ENCODE data around the gene MXRA8.

Gene MXRA8

GRCh38 chr1:1343811-1344421, 14.4 kb downstream of the MXRA8 start:
- Mint-ChIP-seq H3K4me1 (peaks cover 14% of the 10 kb centered on the region), H3K27ac (no peak overlapping the region), H3K4me3 (no peak overlapping the region), H3K36me3 (ENCODE audit: low read depth) (peaks cover 13% of the 10 kb centered on the region), H3K9me3 (no peaks in the 10 kb centered on the region), H3K27me3 (no peaks in the 10 kb centered on the region)
- ATAC-seq = no peak
- no peak for DNase-seq

DNA sequence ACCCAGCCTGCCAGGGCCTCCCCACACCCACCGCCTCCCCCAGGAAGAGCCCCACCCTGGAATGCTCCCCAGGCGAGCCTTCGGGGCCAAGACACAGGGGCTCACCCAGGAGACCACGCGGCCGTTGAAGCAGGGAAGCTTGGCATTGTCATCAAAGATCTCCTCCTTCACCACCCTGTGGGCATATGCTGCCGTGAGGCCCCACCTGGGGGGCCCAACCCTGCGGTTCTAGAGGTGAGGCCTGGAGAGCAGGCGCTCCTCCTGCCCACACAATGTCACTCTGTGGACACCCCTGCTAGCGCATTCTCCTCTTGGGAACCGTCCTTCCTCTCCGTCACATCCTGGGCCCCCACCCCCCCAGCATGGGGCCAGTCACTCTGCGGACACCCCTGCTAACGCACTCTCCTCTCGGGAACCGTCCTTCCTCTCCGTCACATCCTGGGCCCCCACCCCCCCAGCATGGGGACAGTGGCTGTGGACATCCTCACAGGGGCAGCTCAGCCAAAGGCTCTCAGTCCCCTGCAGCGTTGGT, 15.7 kb downstream of the MXRA8 start:
- ATAC-seq = no peak
- DNase-seq = no peak
- Mint-ChIP-seq H3K4me1 (peaks cover 12% of the 10 kb centered on the region), H3K27ac (no peak overlapping the region), H3K4me3 (no peak overlapping the region), H3K9me3 (no peaks in the 10 kb centered on the region), H3K27me3 (no peaks in the 10 kb centered on the region), H3K36me3 (ENCODE audit: low read depth) (peaks cover 13% of the 10 kb centered on the region)

GRCh38 chr1:1342061-1342562, 16.2 kb downstream of the MXRA8 start:
- DNase-seq (no peak), ATAC-seq (no peak)
- H3K27me3 Mint-ChIP-seq = no peaks in the 10 kb centered on the region
- peaks cover 13% of the 10 kb centered on the region for H3K36me3 Mint-ChIP-seq (ENCODE audit: low read depth)
- H3K27ac Mint-ChIP-seq = no peak overlapping the region
- H3K4me3 Mint-ChIP-seq = no peak overlapping the region
- H3K9me3 Mint-ChIP-seq = no peaks in the 10 kb centered on the region
- H3K4me1 Mint-ChIP-seq = peaks cover 8% of the 10 kb centered on the region

DNA sequence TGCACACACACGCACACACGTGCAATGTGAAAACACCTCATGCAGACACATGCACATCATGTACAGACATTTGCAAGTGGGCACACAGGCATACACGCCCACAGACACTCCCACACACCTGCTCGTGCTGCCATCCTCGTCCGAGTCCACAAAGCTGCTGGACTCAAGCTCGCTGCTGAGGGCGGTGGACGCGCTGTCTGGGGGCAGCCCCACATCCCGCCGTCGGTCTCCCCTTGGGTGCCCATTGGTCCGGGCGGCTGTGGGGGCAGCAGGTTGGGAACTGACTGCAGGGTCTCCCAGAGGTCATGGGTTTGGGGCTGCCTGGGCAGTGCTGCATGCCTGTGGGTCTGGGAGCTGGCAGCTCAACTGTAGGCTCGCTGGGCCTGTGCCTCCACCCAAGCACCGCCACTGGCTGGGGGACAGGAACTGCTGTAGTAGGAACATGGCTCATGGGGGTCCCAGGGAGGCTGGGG, 16.8 kb downstream of the MXRA8 start:
- ATAC-seq (no peak), DNase-seq (no peak)
- Mint-ChIP-seq H3K27ac (no peak overlapping the region), H3K4me3 (no peak overlapping the region), H3K9me3 (no peaks in the 10 kb centered on the region), H3K4me1 (peaks cover 3% of the 10 kb centered on the region), H3K36me3 (ENCODE audit: low read depth) (peaks cover 13% of the 10 kb centered on the region), H3K27me3 (no peaks in the 10 kb centered on the region)

- Mint-ChIP-seq H3K4me1 (peaks cover 3% of the 10 kb centered on the region), H3K9me3 (no peaks in the 10 kb centered on the region), H3K27ac (no peak overlapping the region), H3K36me3 (ENCODE audit: low read depth) (peaks cover 13% of the 10 kb centered on the region), H3K4me3 (no peak overlapping the region), H3K27me3 (no peaks in the 10 kb centered on the region)
- ATAC-seq (no peak), DNase-seq (no peak)
Measured at GRCh38 chr1:1340791-1341548, 17.4 kb downstream of the MXRA8 start.

DNA sequence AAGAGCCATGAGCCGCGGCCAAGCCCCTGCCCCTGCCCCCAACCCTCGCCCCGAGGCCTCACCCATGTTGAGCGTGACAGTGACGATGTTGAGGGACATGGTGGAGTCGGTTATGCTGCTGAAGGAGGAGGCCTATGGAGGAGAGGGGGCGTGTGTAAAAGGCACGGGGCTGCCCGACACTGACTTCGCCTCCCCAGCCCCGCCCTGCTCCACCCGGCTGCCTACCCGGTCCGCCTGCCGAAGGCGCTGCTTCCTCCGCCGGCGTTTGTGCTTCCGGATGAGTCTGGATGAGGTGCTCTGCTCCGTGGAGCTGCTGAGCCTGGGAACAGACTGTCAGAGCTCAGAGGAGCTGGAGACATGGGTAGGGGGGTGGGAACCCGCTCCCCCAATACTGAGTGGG, 18.2 kb downstream of the MXRA8 start:
- no peak overlapping the region for H3K4me3 Mint-ChIP-seq
- ATAC-seq (no peak), DNase-seq (no peak)
- H3K9me3 Mint-ChIP-seq = no peaks in the 10 kb centered on the region
- peaks cover 13% of the 10 kb centered on the region for H3K36me3 Mint-ChIP-seq (ENCODE audit: low read depth)
- no peaks in the 10 kb centered on the region for H3K27me3 Mint-ChIP-seq
- H3K27ac Mint-ChIP-seq = no peak overlapping the region
- H3K4me1 Mint-ChIP-seq = peaks cover 3% of the 10 kb centered on the region

GRCh38 chr1:1338278-1338677, 20.1 kb downstream of the MXRA8 start:
- Mint-ChIP-seq H3K4me1 (no peaks in the 10 kb centered on the region), H3K4me3 (no peak overlapping the region), H3K36me3 (ENCODE audit: low read depth) (peaks cover 13% of the 10 kb centered on the region), H3K27me3 (no peaks in the 10 kb centered on the region), H3K9me3 (no peaks in the 10 kb centered on the region), H3K27ac (no peak overlapping the region)
- ATAC-seq (no peak), DNase-seq (no peak)

GRCh38 chr1:1337793-1338147, 20.6 kb downstream of the MXRA8 start:
- Mint-ChIP-seq H3K9me3 (no peaks in the 10 kb centered on the region), H3K27ac (no peak overlapping the region), H3K4me1 (no peaks in the 10 kb centered on the region), H3K4me3 (no peak overlapping the region), H3K27me3 (no peaks in the 10 kb centered on the region), H3K36me3 (ENCODE audit: low read depth) (peaks cover 13% of the 10 kb centered on the region)
- DNase-seq = peak; percentile 63
- peak; percentile 48 for ATAC-seq

DNA sequence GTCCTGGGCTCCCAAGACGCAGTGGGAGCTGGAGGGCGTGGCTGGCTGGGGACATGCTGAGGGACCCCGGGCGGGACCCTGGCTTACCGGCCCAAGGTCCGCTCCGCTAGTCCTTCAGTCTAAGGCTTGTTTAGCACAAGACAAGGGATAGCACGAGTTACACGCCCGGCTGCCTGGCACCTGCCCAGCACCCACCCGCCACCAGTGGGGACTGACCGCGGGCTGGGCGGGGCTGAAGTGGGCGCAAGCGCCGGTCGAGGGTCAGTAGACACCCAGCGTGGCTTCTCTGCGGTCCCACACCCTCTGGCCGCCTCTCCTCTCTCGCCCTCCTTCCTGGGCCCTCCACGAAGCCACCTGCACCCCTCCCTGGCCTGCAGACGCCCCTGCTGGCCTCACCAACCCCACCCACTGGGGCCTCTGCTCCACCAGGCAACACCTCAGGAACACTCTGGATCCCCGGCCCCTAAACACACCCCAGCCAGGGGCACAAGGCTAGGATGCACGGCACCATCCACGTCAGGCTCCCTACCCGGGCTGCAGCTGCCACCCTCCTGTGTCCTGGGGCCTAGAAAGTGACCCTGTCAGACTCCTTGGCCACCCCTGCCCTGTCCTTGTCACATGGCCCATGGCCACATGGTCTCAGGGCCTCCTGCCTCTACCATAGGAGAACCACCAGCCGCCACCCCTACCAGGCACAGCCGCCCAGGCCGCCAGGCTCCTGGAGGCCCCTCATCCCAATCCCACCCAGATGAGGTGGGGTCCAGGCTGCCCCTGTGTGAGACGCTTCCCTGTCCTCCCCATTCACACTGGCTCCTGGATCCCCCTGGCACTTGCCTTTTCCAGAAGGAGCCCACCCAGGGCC, 21.2 kb downstream of the MXRA8 start:
- DNase-seq = no peak
- no peaks in the 10 kb centered on the region for H3K27me3 Mint-ChIP-seq
- H3K36me3 Mint-ChIP-seq (ENCODE audit: low read depth) = peaks cover 13% of the 10 kb centered on the region
- H3K27ac Mint-ChIP-seq = no peak overlapping the region
- no peak for ATAC-seq
- H3K9me3 Mint-ChIP-seq = no peaks in the 10 kb centered on the region
- no peak overlapping the region for H3K4me3 Mint-ChIP-seq
- no peaks in the 10 kb centered on the region for H3K4me1 Mint-ChIP-seq

GRCh38 chr1:1336446-1336845, 21.9 kb downstream of the MXRA8 start:
- no peak for DNase-seq
- Mint-ChIP-seq H3K36me3 (ENCODE audit: low read depth) (peaks cover 11% of the 10 kb centered on the region), H3K27ac (no peak overlapping the region), H3K27me3 (no peaks in the 10 kb centered on the region), H3K9me3 (no peaks in the 10 kb centered on the region), H3K4me3 (no peak overlapping the region), H3K4me1 (no peaks in the 10 kb centered on the region)
- no peak for ATAC-seq

DNA sequence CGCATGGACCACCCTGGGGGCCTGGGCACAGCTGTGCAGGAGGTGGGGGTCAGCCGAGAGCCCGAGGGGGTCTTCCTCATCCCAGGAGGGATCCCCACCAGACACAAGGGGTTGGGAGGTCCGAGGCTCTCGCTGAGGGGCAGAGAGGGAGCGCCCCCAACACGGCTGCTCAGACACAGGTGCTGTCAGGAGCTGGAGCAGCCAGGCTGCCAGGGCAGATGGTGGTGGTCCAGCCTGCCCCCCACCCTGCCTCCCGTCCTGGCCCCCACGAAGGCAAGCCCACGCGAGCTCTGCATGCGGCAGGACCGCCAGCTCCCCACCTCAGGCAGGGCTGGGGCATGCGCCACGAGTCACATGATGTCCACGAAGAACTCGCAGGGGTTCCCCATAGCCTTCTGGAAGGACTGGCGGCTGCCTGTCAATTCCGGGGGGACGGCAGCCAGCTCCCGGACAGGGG, 22.5 kb downstream of the MXRA8 start:
- no peaks in the 10 kb centered on the region for H3K27me3 Mint-ChIP-seq
- ATAC-seq = no peak

DNA sequence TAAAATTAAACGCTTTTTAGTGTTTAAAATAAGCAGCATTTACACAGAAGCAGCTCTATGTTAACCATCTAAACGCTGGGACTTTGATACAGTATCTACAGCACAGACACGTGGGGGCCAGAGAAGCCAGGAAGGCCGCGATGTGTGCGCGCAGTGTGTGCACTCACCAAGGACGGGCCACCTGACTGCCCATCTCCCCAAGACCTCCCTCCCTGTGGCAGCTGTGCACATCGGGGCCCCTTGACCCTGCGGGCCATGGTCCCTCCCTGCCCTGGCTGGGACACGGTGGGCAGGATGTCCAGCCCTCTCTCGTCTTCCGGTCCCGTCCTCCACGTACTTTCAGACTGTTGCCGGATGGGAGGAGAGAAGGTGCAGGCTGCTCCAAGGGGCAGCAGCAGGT, 23.1 kb downstream of the MXRA8 start:
- H3K27ac Mint-ChIP-seq = no peak overlapping the region
- no peaks in the 10 kb centered on the region for H3K36me3 Mint-ChIP-seq (ENCODE audit: low read depth)
- no peaks in the 10 kb centered on the region for H3K4me1 Mint-ChIP-seq
- H3K4me3 Mint-ChIP-seq = no peak overlapping the region
- ATAC-seq (no peak), DNase-seq (no peak)
- H3K9me3 Mint-ChIP-seq = no peaks in the 10 kb centered on the region
- H3K27me3 Mint-ChIP-seq = no peaks in the 10 kb centered on the region

More for the DNA sequence above, 22.5 kb downstream of the MXRA8 start:
- Mint-ChIP-seq H3K4me3 (no peak overlapping the region), H3K27ac (no peak overlapping the region), H3K9me3 (no peaks in the 10 kb centered on the region), H3K36me3 (ENCODE audit: low read depth) (peaks cover 5% of the 10 kb centered on the region), H3K4me1 (no peaks in the 10 kb centered on the region)
- no peak for DNase-seq

GRCh38 chr1:1334835-1335234, 23.5 kb downstream of the MXRA8 start:
- no peak overlapping the region for H3K27ac Mint-ChIP-seq
- no peak overlapping the region for H3K4me3 Mint-ChIP-seq

DNA sequence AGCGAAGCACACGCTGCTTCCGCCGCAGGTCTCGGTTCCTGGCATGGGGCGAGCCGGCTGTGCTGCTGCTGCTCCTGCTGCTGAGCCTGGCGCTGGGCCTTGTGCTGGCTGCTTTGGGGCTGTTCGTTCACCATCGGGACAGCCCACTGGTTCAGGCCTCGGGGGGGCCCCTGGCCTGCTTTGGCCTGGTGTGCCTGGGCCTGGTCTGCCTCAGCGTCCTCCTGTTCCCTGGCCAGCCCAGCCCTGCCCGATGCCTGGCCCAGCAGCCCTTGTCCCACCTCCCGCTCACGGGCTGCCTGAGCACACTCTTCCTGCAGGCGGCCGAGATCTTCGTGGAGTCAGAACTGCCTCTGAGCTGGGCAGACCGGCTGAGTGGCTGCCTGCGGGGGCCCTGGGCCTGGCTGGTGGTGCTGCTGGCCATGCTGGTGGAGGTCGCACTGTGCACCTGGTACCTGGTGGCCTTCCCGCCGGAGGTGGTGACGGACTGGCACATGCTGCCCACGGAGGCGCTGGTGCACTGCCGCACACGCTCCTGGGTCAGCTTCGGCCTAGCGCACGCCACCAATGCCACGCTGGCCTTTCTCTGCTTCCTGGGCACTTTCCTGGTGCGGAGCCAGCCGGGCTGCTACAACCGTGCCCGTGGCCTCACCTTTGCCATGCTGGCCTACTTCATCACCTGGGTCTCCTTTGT, 24.7 kb downstream of the MXRA8 start:
- no peak for DNase-seq
- H3K27ac Mint-ChIP-seq = no peak overlapping the region
- ATAC-seq = no peak
- no peak overlapping the region for H3K4me3 Mint-ChIP-seq
- H3K4me1 Mint-ChIP-seq = no peaks in the 10 kb centered on the region
- no peaks in the 10 kb centered on the region for H3K36me3 Mint-ChIP-seq (ENCODE audit: low read depth)
- H3K27me3 Mint-ChIP-seq = no peaks in the 10 kb centered on the region
- no peaks in the 10 kb centered on the region for H3K9me3 Mint-ChIP-seq

More at GRCh38 chr1:1334835-1335234, 23.5 kb downstream of the MXRA8 start:
- H3K4me1 Mint-ChIP-seq = no peaks in the 10 kb centered on the region
- ATAC-seq (no peak), DNase-seq (no peak)
- H3K36me3 Mint-ChIP-seq (ENCODE audit: low read depth) = no peaks in the 10 kb centered on the region
- H3K27me3 Mint-ChIP-seq = no peaks in the 10 kb centered on the region
- no peaks in the 10 kb centered on the region for H3K9me3 Mint-ChIP-seq

Measured in activated naive CD8-positive, alpha-beta T cell treated with anti-CD3 and anti-CD28 coated beads, Interleukin-2, amount 50 U/mL, for 24 hours (primary cell).